ENCODE data around the gene NAV2.

- no peak for TF ChIP-seq CTCF (IDR thresholded peaks at IDR 0.05; ENCODE audit: borderline replicate concordance, extremely low read depth, low read length, poor library complexity, severe bottlenecking)
- TF ChIP-seq EZH2 (IDR thresholded peaks at IDR 0.05; ENCODE audit: borderline replicate concordance, low read depth, low read length, severe bottlenecking): no peak
These were observed 397.3 kb downstream of the NAV2 start for GRCh38 chr11:20109731-20110445.

Measured in DND-41 (cell line).